ENCODE data around the gene TMX3. TPM values are rescaled to one million over a fixed set of nuclear protein-coding genes. Genes with fewer than 3 reads are reported as not detected.

Gene TMX3
- total and polyA plus RNA-seq, 3 experiments from 2014 or later: 27.3 to 46.6 (median 39.6) TPM

GRCh38 chr18:68667121-68667520, 47.8 kb downstream of the TMX3 start:
- Histone ChIP-seq H3K27me3 (ENCODE audit: insufficient read depth, low read length, poor library complexity, severe bottlenecking) (no peaks in the 10 kb centered on the region), H3K27ac (ENCODE audit: low read depth, low read length) (no peak overlapping the region), H3K4me3 (ENCODE audit: low read length) (no peak overlapping the region), H3K4me1 (ENCODE audit: insufficient read depth, low read length) (no peaks in the 10 kb centered on the region), H3K9me3 (ENCODE audit: low read length) (no peaks in the 10 kb centered on the region), H3K36me3 (ENCODE audit: insufficient read depth, low read length) (no peaks in the 10 kb centered on the region)
- Mint-ChIP-seq H3K27me3 (peaks cover 0 to 3% of the 10 kb centered on the region in 2 donors), H3K36me3 (peaks cover 0 to 2% (median 0%) of the 10 kb centered on the region in 3 donors), H3K4me3 (no peak overlapping the region), H3K27ac (no peak overlapping the region), H3K9me3 (no peaks in the 10 kb centered on the region), H3K4me1 (no peaks in the 10 kb centered on the region)
- ChIA-PET POLR2A (no interaction called here), CTCF (no interaction called here)
- no peak for DNase-seq

DNA sequence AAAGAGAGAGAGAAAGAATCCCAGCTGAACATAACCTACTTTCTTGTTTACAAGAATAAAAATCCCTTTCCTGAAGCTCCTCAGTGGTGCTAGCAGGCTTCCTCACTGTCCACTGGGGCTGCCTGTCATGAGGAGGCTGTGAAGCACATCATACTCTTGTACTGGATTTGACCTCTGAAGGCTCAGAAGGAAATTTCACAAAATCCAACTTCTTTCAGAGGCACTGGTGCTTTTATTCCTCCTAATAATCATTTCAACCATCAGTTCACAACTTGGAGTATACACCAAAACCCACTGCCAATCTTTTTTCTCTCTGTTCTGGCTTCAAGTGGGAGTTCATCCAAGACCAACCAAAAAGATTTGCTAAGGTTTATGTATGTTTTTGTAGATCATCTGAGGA, 48.5 kb downstream of the TMX3 start:
- ChIA-PET POLR2A (no interaction called here), CTCF (no interaction called here)
- DNase-seq: no peak
- Histone ChIP-seq H3K9me3 (ENCODE audit: low read length) (no peaks in the 10 kb centered on the region), H3K4me3 (ENCODE audit: low read length) (no peak overlapping the region), H3K4me1 (ENCODE audit: insufficient read depth, low read length) (no peaks in the 10 kb centered on the region), H3K36me3 (ENCODE audit: insufficient read depth, low read length) (no peaks in the 10 kb centered on the region), H3K27me3 (ENCODE audit: insufficient read depth, low read length, poor library complexity, severe bottlenecking) (no peaks in the 10 kb centered on the region), H3K27ac (ENCODE audit: low read depth, low read length) (no peak overlapping the region)
- Mint-ChIP-seq H3K4me1 (no peaks in the 10 kb centered on the region), H3K36me3 (peaks cover 0 to 2% (median 0%) of the 10 kb centered on the region in 3 donors), H3K4me3 (no peak overlapping the region), H3K27ac (no peak overlapping the region), H3K27me3 (peaks cover 0 to 3% of the 10 kb centered on the region in 2 donors), H3K9me3 (no peaks in the 10 kb centered on the region)

GRCh38 chr18:68665628-68666027, 49.3 kb downstream of the TMX3 start:
- CTCF ChIA-PET: no interaction called here
- Histone ChIP-seq H3K27me3 (ENCODE audit: insufficient read depth, low read length, poor library complexity, severe bottlenecking) (no peaks in the 10 kb centered on the region), H3K9me3 (ENCODE audit: low read length) (no peaks in the 10 kb centered on the region), H3K27ac (ENCODE audit: low read depth, low read length) (no peak overlapping the region), H3K4me3 (ENCODE audit: low read length) (no peak overlapping the region), H3K4me1 (ENCODE audit: insufficient read depth, low read length) (no peaks in the 10 kb centered on the region), H3K36me3 (ENCODE audit: insufficient read depth, low read length) (no peaks in the 10 kb centered on the region)
- H3K27me3 Mint-ChIP-seq: peaks cover 0 to 3% of the 10 kb centered on the region in 2 donors
- H3K36me3 Mint-ChIP-seq: peaks cover 0 to 2% (median 0%) of the 10 kb centered on the region in 3 donors
- no peaks in the 10 kb centered on the region for H3K4me1 Mint-ChIP-seq
- no peaks in the 10 kb centered on the region for H3K9me3 Mint-ChIP-seq
- POLR2A ChIA-PET: no interaction called here
- DNase-seq: no peak
- H3K27ac Mint-ChIP-seq: no peak overlapping the region
- H3K4me3 Mint-ChIP-seq: no peak overlapping the region

- Mint-ChIP-seq H3K27ac (no peak overlapping the region), H3K9me3 (no peaks in the 10 kb centered on the region), H3K36me3 (no peaks in the 10 kb centered on the region), H3K27me3 (peaks cover 2 to 10% of the 10 kb centered on the region in 2 donors), H3K4me3 (no peak overlapping the region), H3K4me1 (no peaks in the 10 kb centered on the region)
- DNase-seq: no peak
- POLR2A ChIA-PET: no interaction called here
- H3K27ac ChIP-seq (ENCODE audit: low read depth, low read length): no peak overlapping the region
- CTCF ChIA-PET: no interaction called here
- no peaks in the 10 kb centered on the region for H3K36me3 ChIP-seq (ENCODE audit: insufficient read depth, low read length)
- no peaks in the 10 kb centered on the region for H3K4me1 ChIP-seq (ENCODE audit: insufficient read depth, low read length)
- no peaks in the 10 kb centered on the region for H3K9me3 ChIP-seq (ENCODE audit: low read length)
- no peak overlapping the region for H3K4me3 ChIP-seq (ENCODE audit: low read length)
- H3K27me3 ChIP-seq (ENCODE audit: insufficient read depth, low read length, poor library complexity, severe bottlenecking): no peaks in the 10 kb centered on the region
Measured at GRCh38 chr18:68662754-68663153, 52.2 kb downstream of the TMX3 start.

GRCh38 chr18:68660354-68661183, 54.3 kb downstream of the TMX3 start:
- H3K4me1 Mint-ChIP-seq: no peaks in the 10 kb centered on the region
- peak in 2 of 5 donors; percentile 9 to 23 for DNase-seq
- ChIA-PET CTCF (interaction anchor here (0.9 to 2.4 kb wide), 13 partner anchors 11 to 1446 kb away, joined by 3 to 12 read pairs (median 4); partner anchors contain the start of gene DSEL), POLR2A (no interaction called here)
- Histone ChIP-seq H3K9me3 (ENCODE audit: low read length) (no peaks in the 10 kb centered on the region), H3K36me3 (ENCODE audit: insufficient read depth, low read length) (no peaks in the 10 kb centered on the region), H3K27me3 (ENCODE audit: insufficient read depth, low read length, poor library complexity, severe bottlenecking) (no peaks in the 10 kb centered on the region), H3K4me1 (ENCODE audit: insufficient read depth, low read length) (no peaks in the 10 kb centered on the region), H3K27ac (ENCODE audit: low read depth, low read length) (no peak overlapping the region), H3K4me3 (ENCODE audit: low read length) (no peak overlapping the region)
- no peaks in the 10 kb centered on the region for H3K9me3 Mint-ChIP-seq
- H3K27ac Mint-ChIP-seq: no peak overlapping the region
- H3K27me3 Mint-ChIP-seq: peaks cover 4 to 14% of the 10 kb centered on the region in 2 donors
- no peaks in the 10 kb centered on the region for H3K36me3 Mint-ChIP-seq
- H3K4me3 Mint-ChIP-seq: no peak overlapping the region

DNA sequence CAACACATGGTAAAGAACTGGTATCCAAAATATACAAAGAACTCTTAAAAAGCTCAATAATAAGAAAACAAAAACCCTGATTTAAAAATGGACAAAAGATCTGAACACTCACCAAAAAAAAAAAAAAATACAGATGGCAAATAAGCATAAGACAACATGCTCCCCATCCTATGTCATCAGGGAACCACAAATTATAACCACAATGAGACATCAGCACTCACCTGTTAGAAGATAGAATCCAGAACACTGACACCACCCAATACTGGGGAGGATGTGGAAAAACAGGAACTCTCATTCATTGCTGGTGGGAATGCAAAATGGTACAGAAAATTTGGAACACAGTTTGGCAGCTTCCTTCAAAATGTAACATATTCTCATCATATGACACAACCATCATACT, 66.7 kb downstream of the TMX3 start:
- ChIA-PET POLR2A (no interaction called here), CTCF (interaction anchor here (1.8 kb wide), 1 partner anchor 11 kb away, joined by 7 read pairs; no protein-coding TSS in a partner anchor)
- no peaks in the 10 kb centered on the region for H3K4me1 ChIP-seq (ENCODE audit: insufficient read depth, low read length)
- DNase-seq: no peak
- Mint-ChIP-seq H3K36me3 (no peaks in the 10 kb centered on the region), H3K9me3 (no peaks in the 10 kb centered on the region), H3K4me1 (no peaks in the 10 kb centered on the region), H3K27me3 (peaks cover 12 to 37% of the 10 kb centered on the region in 2 donors), H3K27ac (no peak overlapping the region), H3K4me3 (no peak overlapping the region)
- H3K9me3 ChIP-seq (ENCODE audit: low read length): no peaks in the 10 kb centered on the region
- H3K36me3 ChIP-seq (ENCODE audit: insufficient read depth, low read length): no peaks in the 10 kb centered on the region
- no peak overlapping the region for H3K4me3 ChIP-seq (ENCODE audit: low read length)
- H3K27ac ChIP-seq (ENCODE audit: low read depth, low read length): no peak overlapping the region
- H3K27me3 ChIP-seq (ENCODE audit: insufficient read depth, low read length, poor library complexity, severe bottlenecking): no peaks in the 10 kb centered on the region

DNA sequence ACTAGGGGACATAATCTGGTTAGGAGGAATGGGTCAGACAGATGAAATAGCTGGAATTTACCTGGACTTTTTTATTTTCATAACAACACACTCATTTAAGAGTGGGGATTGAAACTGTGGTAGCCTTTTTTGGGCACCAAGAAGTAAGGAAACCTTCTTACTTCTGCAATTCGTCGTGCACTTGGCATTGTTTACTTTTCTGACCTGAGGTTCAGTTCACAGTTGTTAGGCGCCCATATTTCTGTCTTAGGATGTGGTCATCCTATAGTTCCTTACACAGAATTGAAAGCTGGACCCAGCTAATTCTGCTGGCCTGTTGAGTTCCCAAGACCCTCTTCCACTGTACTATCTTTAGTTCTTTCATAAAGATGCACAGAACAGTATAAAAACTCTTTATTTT, 72.9 kb downstream of the TMX3 start:
- POLR2A ChIA-PET: no interaction called here
- no peaks in the 10 kb centered on the region for H3K9me3 ChIP-seq (ENCODE audit: low read length)
- H3K27ac ChIP-seq (ENCODE audit: low read depth, low read length): no peak overlapping the region
- no peak overlapping the region for H3K4me3 Mint-ChIP-seq
- H3K4me1 ChIP-seq (ENCODE audit: insufficient read depth, low read length): no peaks in the 10 kb centered on the region
- no peak overlapping the region for H3K4me3 ChIP-seq (ENCODE audit: low read length)
- peaks cover 0 to 8% (median 5%) of the 10 kb centered on the region in 5 donors for H3K9me3 Mint-ChIP-seq
- no peaks in the 10 kb centered on the region for H3K36me3 ChIP-seq (ENCODE audit: insufficient read depth, low read length)
- peaks cover 11 to 61% of the 10 kb centered on the region in 2 donors for H3K27me3 Mint-ChIP-seq
- CTCF ChIA-PET: interaction anchor here (1.1 kb wide), 1 partner anchor 19 kb away, joined by 3 read pairs; no protein-coding TSS in a partner anchor
- H3K27ac Mint-ChIP-seq: no peak overlapping the region
- no peaks in the 10 kb centered on the region for H3K27me3 ChIP-seq (ENCODE audit: insufficient read depth, low read length, poor library complexity, severe bottlenecking)
- DNase-seq: no peak
- H3K36me3 Mint-ChIP-seq: no peaks in the 10 kb centered on the region
- H3K4me1 Mint-ChIP-seq: no peaks in the 10 kb centered on the region

GRCh38 chr18:68640861-68641260, 74.0 kb downstream of the TMX3 start:
- no peaks in the 10 kb centered on the region for H3K27me3 ChIP-seq (ENCODE audit: insufficient read depth, low read length, poor library complexity, severe bottlenecking)
- CTCF ChIA-PET: no interaction called here

More at GRCh38 chr18:68640861-68641260, 74.0 kb downstream of the TMX3 start:
- no peak overlapping the region for H3K4me3 ChIP-seq (ENCODE audit: low read length)
- H3K4me1 ChIP-seq (ENCODE audit: insufficient read depth, low read length): no peaks in the 10 kb centered on the region
- no peaks in the 10 kb centered on the region for H3K36me3 ChIP-seq (ENCODE audit: insufficient read depth, low read length)
- no peak overlapping the region for H3K27ac ChIP-seq (ENCODE audit: low read depth, low read length)
- no peak overlapping the region for H3K4me3 Mint-ChIP-seq
- no peaks in the 10 kb centered on the region for H3K36me3 Mint-ChIP-seq
- peaks cover 0 to 8% (median 5%) of the 10 kb centered on the region in 5 donors for H3K9me3 Mint-ChIP-seq
- no peaks in the 10 kb centered on the region for H3K4me1 Mint-ChIP-seq
- peaks cover 8 to 55% of the 10 kb centered on the region in 2 donors for H3K27me3 Mint-ChIP-seq
- POLR2A ChIA-PET: no interaction called here
- H3K9me3 ChIP-seq (ENCODE audit: low read length): no peaks in the 10 kb centered on the region
- DNase-seq: no peak
- H3K27ac Mint-ChIP-seq: no peak overlapping the region

Measured in CD8-positive, alpha-beta memory T cell (primary cell).